ENCODE data around the gene FAM170B. TPM values are rescaled to one million over a fixed set of nuclear protein-coding genes. Genes with fewer than 3 reads are reported as not detected.

FAM170B gene
- total RNA-seq, 1 experiment from 2014 or later = not detected

- TF ChIP-seq, protein P1, sequence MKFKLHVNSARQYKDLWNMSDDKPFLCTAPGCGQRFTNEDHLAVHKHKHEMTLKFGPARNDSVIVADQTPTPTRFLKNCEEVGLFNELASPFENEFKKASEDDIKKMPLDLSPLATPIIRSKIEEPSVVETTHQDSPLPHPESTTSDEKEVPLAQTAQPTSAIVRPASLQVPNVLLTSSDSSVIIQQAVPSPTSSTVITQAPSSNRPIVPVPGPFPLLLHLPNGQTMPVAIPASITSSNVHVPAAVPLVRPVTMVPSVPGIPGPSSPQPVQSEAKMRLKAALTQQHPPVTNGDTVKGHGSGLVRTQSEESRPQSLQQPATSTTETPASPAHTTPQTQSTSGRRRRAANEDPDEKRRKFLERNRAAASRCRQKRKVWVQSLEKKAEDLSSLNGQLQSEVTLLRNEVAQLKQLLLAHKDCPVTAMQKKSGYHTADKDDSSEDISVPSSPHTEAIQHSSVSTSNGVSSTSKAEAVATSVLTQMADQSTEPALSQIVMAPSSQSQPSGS (CRISPR knock-in tag; IDR thresholded peaks at IDR 0.05; ENCODE audit: borderline replicate concordance, low read depth) = no peak
- no peak for TF ChIP-seq EMX1 (CRISPR knock-in tag; IDR thresholded peaks at IDR 0.05)
- no peak for TF ChIP-seq RELA (CRISPR knock-in tag; IDR thresholded peaks at IDR 0.05; ENCODE audit: borderline replicate concordance)
- TF ChIP-seq, protein P2, sequence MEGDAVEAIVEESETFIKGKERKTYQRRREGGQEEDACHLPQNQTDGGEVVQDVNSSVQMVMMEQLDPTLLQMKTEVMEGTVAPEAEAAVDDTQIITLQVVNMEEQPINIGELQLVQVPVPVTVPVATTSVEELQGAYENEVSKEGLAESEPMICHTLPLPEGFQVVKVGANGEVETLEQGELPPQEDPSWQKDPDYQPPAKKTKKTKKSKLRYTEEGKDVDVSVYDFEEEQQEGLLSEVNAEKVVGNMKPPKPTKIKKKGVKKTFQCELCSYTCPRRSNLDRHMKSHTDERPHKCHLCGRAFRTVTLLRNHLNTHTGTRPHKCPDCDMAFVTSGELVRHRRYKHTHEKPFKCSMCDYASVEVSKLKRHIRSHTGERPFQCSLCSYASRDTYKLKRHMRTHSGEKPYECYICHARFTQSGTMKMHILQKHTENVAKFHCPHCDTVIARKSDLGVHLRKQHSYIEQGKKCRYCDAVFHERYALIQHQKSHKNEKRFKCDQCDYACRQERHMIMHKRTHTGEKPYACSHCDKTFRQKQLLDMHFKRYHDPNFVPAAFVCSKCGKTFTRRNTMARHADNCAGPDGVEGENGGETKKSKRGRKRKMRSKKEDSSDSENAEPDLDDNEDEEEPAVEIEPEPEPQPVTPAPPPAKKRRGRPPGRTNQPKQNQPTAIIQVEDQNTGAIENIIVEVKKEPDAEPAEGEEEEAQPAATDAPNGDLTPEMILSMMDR (IDR thresholded peaks at IDR 0.05) = no peak
- TF ChIP-seq ETV6 (CRISPR knock-in tag; IDR thresholded peaks at IDR 0.05) = no peak
- no peak for TF ChIP-seq MYBL2 (CRISPR knock-in tag; IDR thresholded peaks at IDR 0.05)
- TF ChIP-seq ZNF121 (CRISPR knock-in tag; IDR thresholded peaks at IDR 0.05) = no peak
These were observed 1.9 kb upstream of the FAM170B start (continued) for GRCh38 chr10:49135575-49136313.

DNA sequence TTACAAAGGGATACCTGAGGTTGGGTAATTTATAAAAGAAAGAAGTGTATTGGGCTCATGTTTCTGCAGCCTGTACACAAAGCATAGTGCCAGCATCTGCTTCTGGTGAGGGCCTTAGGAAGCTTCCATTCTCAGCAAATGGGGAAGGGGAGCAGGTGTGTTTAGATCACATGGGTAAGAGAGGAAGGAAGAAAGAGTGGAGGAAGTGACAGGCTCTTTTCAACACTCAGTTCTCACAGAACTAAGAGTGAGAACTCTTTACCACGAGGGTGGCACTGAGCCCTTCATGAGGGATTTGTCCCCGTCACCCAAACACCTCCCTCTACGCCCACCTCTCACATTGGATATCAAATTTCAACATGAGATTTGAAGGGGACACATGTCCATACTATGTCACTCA lies 506 bp upstream of the FAM170B start:
- POLR2A ChIA-PET = no interaction called here
- no peaks in the 10 kb centered on the region for H3K27me3 Mint-ChIP-seq (ENCODE audit: low read depth)
- peaks cover 9% of the 10 kb centered on the region for H3K4me1 Mint-ChIP-seq
- CTCF ChIA-PET = no interaction called here
- ATAC-seq (no peak), DNase-seq (ENCODE audit: low spot score) (no peak)
- no peak overlapping the region for H3K27ac Mint-ChIP-seq
- H3K4me3 Mint-ChIP-seq = no peak overlapping the region
- H3K9me3 Mint-ChIP-seq = peaks cover 16% of the 10 kb centered on the region
- H3K36me3 Mint-ChIP-seq = 0 out of 2 replicates have a peak, but pooled peaks cover 2% of the 10 kb centered on the region
- TF ChIP-seq SP1 (CRISPR knock-in tag; conservative IDR thresholded peaks at IDR 0.05) (no peak), NR2C2 (CRISPR knock-in tag; IDR thresholded peaks at IDR 0.05) (no peak), AR (CRISPR knock-in tag; IDR thresholded peaks at IDR 0.05) (no peak), GRHL2 (CRISPR knock-in tag; IDR thresholded peaks at IDR 0.05; ENCODE audit: insufficient replicate concordance, severe bottlenecking) (no peak), CREM (CRISPR knock-in tag; IDR thresholded peaks at IDR 0.05) (no peak), JUN (CRISPR knock-in tag; IDR thresholded peaks at IDR 0.05) (no peak), GTF2I (CRISPR knock-in tag; conservative IDR thresholded peaks at IDR 0.05) (no peak)

DNA sequence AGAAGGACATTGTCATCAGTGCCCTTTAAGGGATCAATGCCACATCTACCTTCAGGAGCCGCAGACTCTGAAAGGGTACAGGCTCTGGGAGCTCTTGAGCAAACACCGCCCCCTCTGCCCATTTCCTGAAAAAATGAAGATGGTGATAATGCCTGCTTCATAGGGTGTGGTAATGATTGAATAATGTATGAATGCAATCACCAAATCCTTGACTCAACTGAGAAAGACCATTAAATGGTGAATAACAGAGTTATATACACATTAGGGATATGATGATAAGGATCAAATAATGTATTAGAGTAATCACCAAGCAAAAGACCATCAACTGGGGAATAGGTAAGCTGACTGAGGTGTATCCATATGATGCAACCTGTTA lies 1.5 kb downstream of the FAM170B start:
- peaks cover 17% of the 10 kb centered on the region for H3K9me3 Mint-ChIP-seq
- H3K4me1 Mint-ChIP-seq = 0 out of 2 replicates have a peak, but pooled peaks cover 4% of the 10 kb centered on the region
- H3K36me3 Mint-ChIP-seq = 0 out of 2 replicates have a peak, but pooled peaks cover 2% of the 10 kb centered on the region
- ChIA-PET CTCF (interaction anchor here (0.8 to 2.0 kb wide), 2 partner anchors 12 to 32 kb away, joined by 3 to 10 read pairs; no protein-coding TSS in a partner anchor), POLR2A (no interaction called here)
- peak; percentile 26 for ATAC-seq
- H3K4me3 Mint-ChIP-seq = no peak overlapping the region
- no peak for TF ChIP-seq MLX (CRISPR knock-in tag; IDR thresholded peaks at IDR 0.05)
- no peak for TF ChIP-seq MYBL2 (CRISPR knock-in tag; IDR thresholded peaks at IDR 0.05)
- TF ChIP-seq, protein P3, sequence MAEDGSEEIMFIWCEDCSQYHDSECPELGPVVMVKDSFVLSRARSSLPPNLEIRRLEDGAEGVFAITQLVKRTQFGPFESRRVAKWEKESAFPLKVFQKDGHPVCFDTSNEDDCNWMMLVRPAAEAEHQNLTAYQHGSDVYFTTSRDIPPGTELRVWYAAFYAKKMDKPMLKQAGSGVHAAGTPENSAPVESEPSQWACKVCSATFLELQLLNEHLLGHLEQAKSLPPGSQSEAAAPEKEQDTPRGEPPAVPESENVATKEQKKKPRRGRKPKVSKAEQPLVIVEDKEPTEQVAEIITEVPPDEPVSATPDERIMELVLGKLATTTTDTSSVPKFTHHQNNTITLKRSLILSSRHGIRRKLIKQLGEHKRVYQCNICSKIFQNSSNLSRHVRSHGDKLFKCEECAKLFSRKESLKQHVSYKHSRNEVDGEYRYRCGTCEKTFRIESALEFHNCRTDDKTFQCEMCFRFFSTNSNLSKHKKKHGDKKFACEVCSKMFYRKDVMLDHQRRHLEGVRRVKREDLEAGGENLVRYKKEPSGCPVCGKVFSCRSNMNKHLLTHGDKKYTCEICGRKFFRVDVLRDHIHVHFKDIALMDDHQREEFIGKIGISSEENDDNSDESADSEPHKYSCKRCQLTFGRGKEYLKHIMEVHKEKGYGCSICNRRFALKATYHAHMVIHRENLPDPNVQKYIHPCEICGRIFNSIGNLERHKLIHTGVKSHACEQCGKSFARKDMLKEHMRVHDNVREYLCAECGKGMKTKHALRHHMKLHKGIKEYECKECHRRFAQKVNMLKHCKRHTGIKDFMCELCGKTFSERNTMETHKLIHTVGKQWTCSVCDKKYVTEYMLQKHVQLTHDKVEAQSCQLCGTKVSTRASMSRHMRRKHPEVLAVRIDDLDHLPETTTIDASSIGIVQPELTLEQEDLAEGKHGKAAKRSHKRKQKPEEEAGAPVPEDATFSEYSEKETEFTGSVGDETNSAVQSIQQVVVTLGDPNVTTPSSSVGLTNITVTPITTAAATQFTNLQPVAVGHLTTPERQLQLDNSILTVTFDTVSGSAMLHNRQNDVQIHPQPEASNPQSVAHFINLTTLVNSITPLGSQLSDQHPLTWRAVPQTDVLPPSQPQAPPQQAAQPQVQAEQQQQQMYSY (CRISPR knock-in tag; IDR thresholded peaks at IDR 0.05) = no peak
- TF ChIP-seq ERG (CRISPR knock-in tag; IDR thresholded peaks at IDR 0.05) = no peak
- no peak for TF ChIP-seq SMAD4 (CRISPR knock-in tag; IDR thresholded peaks at IDR 0.05)
- H3K27me3 Mint-ChIP-seq (ENCODE audit: low read depth) = peaks cover 6% of the 10 kb centered on the region; the same call in 1 of the 2 replicates
- no peak overlapping the region for H3K27ac Mint-ChIP-seq
- no peak for DNase-seq (ENCODE audit: low spot score)
